ENCODE results near the gene AKAP5. TPM values are rescaled to one million over a fixed set of nuclear protein-coding genes. Genes with fewer than 3 reads are reported as not detected.

Gene AKAP5
- total and polyA plus RNA-seq, 2 donors (not counting 1 experiment from before 2014, with no cell fraction given): 0.21 to 1.4 TPM

GRCh38 chr14:64504897-64505794, 39.8 kb downstream of the AKAP5 start:
- peak overlapping the region; percentile 89 to 98 (median 95) for H3K4me3 ChIP-seq (ENCODE audit: control extremely low read depth in 1 of 5, extremely low read depth in 1 of 5, insufficient read depth in 1 of 5, low read depth in 2 of 5, low read length in 4 of 5)
- H2AFZ ChIP-seq (ENCODE audit: insufficient read depth, low read depth, low read length, poor library complexity, severe bottlenecking): no peak overlapping the region
- H3K27ac Mint-ChIP-seq: peak overlapping the region; percentile 100
- H3K4me1 Mint-ChIP-seq: peaks cover 64% of the 10 kb centered on the region
- ChIA-PET POLR2A (interaction anchor here (0.6 to 3.4 kb wide), 9 partner anchors 36 to 907 kb away, joined by 3 to 28 read pairs (median 6); partner anchors contain the start of genes AKAP5, HSPA2, MTHFD1 and WDR89), CTCF (interaction anchor here (1.3 to 1.9 kb wide), 2 partner anchors 8 to 117 kb away, joined by 3 to 4 read pairs; no protein-coding TSS in a partner anchor)
- intact Hi-C loops (cut with micrococcal nuclease): loop anchor here (5.0 kb wide), 5 partner anchors 58 to 907 kb away; partner anchors contain the start of genes FUT8 and SYNE2
- peak overlapping the region; percentile 99 to 100 for H3K27ac ChIP-seq (ENCODE audit: low read length in 2 of 2)
- H3K36me3 ChIP-seq (replicated peaks in 1 of 2; ENCODE audit: control extremely low read depth in 1 of 2, control insufficient read depth in 1 of 2, extremely low read depth in 1 of 2, insufficient read depth in 2 of 2, low read length in 1 of 2): no peaks in the 10 kb centered on the region
- peak overlapping the region; percentile 86 for H3K4me2 ChIP-seq (replicated peaks; ENCODE audit: low read depth, low read length, poor library complexity, severe bottlenecking)
- no peaks in the 10 kb centered on the region for H3K9me3 ChIP-seq (ENCODE audit: control extremely low read depth in 1 of 3, control insufficient read depth in 2 of 3, insufficient read depth in 1 of 3, low read length in 2 of 3)
- no peaks in the 10 kb centered on the region for H3K27me3 Mint-ChIP-seq
- no peaks in the 10 kb centered on the region for H3K9me3 Mint-ChIP-seq (ENCODE audit: insufficient read depth)
- ATAC-seq (ENCODE audit: low read depth) (peak; percentile 21), DNase-seq (peak; percentile 93)
- peaks cover 41% of the 10 kb centered on the region for H4K20me1 ChIP-seq (ENCODE audit: control insufficient read depth, insufficient read depth, low read length, poor library complexity, severe bottlenecking)
- H3K4me3 Mint-ChIP-seq: peak overlapping the region; percentile 95
- peaks cover 79% of the 10 kb centered on the region for H3K79me2 ChIP-seq (ENCODE audit: control insufficient read depth, insufficient read depth, low read length)
- 0% methylated on average over 49 of the region's 68 CpGs for WGBS (ENCODE audit: insufficient coverage)
- peaks cover 66 to 67% of the 10 kb centered on the region in 2 donors for H3K4me1 ChIP-seq (ENCODE audit: control insufficient read depth in 2 of 2, insufficient read depth in 2 of 2, low read length in 2 of 2)
- no peak for TF ChIP-seq CTCF (IDR thresholded peaks at IDR 0.05)
- TF ChIP-seq EZH2 (IDR thresholded peaks at IDR 0.05; ENCODE audit: borderline replicate concordance, insufficient read depth, low read depth, low read length, poor library complexity, severe bottlenecking): no peak
- H3K27me3 ChIP-seq (replicated peaks in 1 of 4; ENCODE audit: control extremely low read depth in 1 of 4, control insufficient read depth in 3 of 4, insufficient read depth in 4 of 4, low read length in 3 of 4): no peaks in the 10 kb centered on the region
- H3K9ac ChIP-seq (ENCODE audit: low read length): peak overlapping the region; percentile 95
